GM12875 (cell line): ENCODE results near the gene SLC40A1.

Experiments used
- H3K4me3 ChIP-seq: one replicate; pipeline ENCODE4 v1.5.1; 2011; ENCODE audit warnings: low read depth, low read length, control low read depth
- TF ChIP-seq, protein P1 (sequence below): IDR thresholded peaks from 2 replicates; pipeline ENCODE4 v1.5.1; 2011; ENCODE audit warnings: low read depth, mild to moderate bottlenecking, control low read depth, inconsistent platforms, low read length, moderate library complexity, borderline replicate concordance; ENCODE audit not compliant: insufficient read depth

The SLC40A1 gene

DNA sequence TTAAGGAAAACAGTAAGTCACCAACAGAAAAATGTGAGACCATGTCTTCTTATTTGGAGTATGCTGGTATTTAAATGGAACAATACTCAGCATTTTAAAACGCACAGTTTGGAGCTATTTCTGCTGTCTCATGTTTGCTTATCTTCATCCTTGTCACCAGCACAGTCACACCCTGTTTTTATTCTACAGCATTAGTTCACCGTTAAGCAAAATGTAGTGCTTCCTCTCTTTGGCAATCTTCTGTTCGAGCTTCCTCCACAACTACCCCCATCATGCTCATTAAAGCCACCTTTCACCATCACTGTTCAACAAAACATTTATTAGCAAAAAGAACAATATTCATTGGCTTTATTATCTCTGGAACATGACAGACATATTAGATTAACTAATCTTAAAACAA lies 64.0 kb downstream of the SLC40A1 start:
- TF ChIP-seq, protein P1, sequence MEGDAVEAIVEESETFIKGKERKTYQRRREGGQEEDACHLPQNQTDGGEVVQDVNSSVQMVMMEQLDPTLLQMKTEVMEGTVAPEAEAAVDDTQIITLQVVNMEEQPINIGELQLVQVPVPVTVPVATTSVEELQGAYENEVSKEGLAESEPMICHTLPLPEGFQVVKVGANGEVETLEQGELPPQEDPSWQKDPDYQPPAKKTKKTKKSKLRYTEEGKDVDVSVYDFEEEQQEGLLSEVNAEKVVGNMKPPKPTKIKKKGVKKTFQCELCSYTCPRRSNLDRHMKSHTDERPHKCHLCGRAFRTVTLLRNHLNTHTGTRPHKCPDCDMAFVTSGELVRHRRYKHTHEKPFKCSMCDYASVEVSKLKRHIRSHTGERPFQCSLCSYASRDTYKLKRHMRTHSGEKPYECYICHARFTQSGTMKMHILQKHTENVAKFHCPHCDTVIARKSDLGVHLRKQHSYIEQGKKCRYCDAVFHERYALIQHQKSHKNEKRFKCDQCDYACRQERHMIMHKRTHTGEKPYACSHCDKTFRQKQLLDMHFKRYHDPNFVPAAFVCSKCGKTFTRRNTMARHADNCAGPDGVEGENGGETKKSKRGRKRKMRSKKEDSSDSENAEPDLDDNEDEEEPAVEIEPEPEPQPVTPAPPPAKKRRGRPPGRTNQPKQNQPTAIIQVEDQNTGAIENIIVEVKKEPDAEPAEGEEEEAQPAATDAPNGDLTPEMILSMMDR, result no peak

DNA sequence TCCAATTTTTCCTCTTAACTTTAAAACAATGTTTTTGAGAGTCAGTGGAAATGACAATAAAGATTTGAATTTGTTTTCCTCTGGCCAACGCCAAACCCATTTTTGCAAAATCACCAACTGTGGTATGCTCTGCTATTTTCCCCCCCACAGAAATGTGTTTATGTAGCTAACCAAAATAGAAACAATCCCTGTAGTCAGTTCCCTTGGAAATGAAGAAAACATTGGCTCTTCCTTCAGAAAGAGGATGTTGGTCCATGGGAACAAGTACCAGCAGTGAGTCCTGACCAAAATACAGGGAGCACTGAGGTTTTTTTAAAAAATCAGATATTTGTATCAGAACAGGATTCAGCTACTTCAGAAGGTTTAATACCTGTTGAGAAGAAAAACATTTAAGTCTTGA lies 65.3 kb downstream of the SLC40A1 start:
- H3K4me3 ChIP-seq, result no peak overlapping the region
- TF ChIP-seq, protein P1, result no peak

More for the DNA sequence above, 64.0 kb downstream of the SLC40A1 start:
- no peak overlapping the region for H3K4me3 ChIP-seq

DNA sequence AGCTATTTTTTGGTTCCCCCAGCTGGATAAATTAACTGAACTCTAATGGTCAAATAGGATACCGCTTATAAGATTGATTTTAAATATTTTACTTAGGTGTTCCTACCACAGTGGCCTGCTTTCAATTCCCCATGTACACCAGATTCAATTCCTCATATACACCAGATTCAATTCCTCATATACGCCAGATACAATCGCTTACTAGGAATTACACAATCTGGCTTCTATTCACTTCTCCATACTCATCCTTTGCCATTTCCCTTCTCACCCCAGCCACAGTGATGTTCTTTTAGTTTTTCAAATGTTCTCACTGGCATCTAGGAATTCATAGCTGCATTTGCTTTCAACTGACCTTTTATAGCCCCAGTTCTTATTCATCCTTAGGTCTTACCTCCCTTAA lies 66.5 kb downstream of the SLC40A1 start:
- TF ChIP-seq, protein P1, result no peak
- no peak overlapping the region for H3K4me3 ChIP-seq

DNA sequence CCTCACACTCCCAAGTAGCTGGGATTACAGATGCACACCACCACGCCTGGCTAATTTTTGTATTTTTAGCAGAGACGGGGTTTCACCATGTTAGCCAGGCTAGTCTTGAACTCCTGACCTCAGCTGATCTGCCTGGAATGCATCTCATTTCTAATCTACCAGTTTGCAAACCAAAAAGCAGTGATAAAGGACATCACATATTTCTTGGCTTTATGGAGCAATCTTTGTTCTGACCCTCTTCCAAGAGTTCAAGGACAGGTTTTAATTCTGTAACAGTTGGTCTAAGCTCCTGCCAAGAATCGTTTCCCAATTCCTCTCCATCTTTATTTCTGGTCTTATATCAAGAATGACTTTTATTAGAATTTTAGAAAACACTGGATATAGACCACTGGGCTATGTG lies 67.7 kb downstream of the SLC40A1 start:
- H3K4me3 ChIP-seq, result no peak overlapping the region
- TF ChIP-seq, protein P1, result no peak

DNA sequence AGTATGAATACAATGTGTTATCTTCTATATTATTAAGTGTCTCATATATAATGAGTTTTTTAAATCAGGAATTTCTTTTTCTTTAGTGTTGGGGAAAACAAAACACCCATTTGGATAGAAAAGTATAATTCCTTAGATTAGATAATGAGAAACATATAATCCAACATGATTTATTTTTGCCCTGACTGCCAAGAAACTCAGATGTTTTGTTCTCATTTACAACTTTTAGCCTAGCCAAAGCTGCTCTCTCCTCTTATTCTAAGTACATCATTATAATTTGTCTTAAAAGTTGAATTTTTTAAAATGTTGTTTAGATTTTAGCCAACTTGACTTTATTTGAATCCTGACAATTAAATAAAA lies 68.6 kb downstream of the SLC40A1 start:
- TF ChIP-seq, protein P1, result no peak
- H3K4me3 ChIP-seq, result no peak overlapping the region

DNA sequence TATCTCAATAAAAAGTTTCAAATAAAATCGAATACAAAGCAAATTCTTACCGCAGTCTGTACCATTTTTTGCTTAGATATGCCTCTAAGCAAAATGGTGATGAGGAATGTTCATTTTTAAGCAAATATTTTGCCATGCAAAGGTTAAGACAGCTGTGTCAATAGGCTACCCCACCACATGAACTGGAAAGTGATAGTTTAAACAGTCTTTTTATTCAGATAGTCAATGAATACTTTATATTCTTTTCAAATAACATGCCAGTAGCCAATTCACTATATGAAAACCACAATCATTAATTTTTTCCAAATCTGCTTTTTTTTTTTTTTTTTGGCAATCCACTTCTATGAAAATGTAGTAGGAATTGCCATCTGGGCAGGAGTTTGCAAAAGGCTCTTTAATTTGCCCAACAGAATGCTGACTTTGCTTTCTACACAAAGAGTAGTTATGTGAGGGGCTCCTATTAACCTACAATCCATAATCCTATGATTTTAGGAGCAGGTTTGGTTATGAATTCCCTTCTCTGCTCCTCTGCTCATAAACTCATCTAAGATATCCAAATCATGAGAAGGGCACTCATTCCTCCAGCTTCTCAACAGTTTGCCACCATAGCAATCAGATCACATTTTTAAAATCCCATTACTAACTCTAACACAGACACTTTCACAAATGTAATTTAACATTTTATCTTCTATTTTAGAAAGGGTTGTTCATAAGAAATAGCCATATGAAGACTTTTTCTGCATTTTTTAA lies 69.2 kb downstream of the SLC40A1 start:
- TF ChIP-seq, protein P1, result no peak
- H3K4me3 ChIP-seq, result no peak overlapping the region
